Effector memory CD8-positive, alpha-beta T cell (primary cell): ENCODE results near the gene FBXL7.

Experiments
- ATAC-seq: fragments of 150-1000 bp; cut with Tn5 transposase; replicated peaks from 2 replicates; pipeline ENCODE4 v1.10.0; 2021; ENCODE audit warnings: mild to moderate bottlenecking, moderate library complexity
- DNase-seq, 3 experiments: peaks; one replicate each; pipeline ENCODE4 v3.0.0; 2021
- H3K27ac Mint-ChIP-seq, 2 donors: one replicate each; pipeline ENCODE4 v1.8.0; 2022; ENCODE audit warnings: mild to moderate bottlenecking in 2 of 2, mixed read lengths in 2 of 2, moderate library complexity in 2 of 2
- H3K27me3 Mint-ChIP-seq, 2 donors: one replicate each; pipeline ENCODE4 v1.8.0; 2022; ENCODE audit warnings: mixed read lengths in 2 of 2
- H3K36me3 Mint-ChIP-seq: one replicate; pipeline ENCODE4 v1.8.0; 2022; ENCODE audit warnings: mild to moderate bottlenecking, moderate library complexity, mixed read lengths; ENCODE audit not compliant: insufficient read depth
- H3K4me1 Mint-ChIP-seq, 2 donors: one replicate each; pipeline ENCODE4 v1.8.0; 2022; ENCODE audit warnings: low read depth in 2 of 2, mixed read lengths in 2 of 2
- H3K4me3 Mint-ChIP-seq, 2 donors: one replicate each; pipeline ENCODE4 v1.8.0; 2022; ENCODE audit warnings: mild to moderate bottlenecking in 2 of 2, mixed read lengths in 2 of 2, moderate library complexity in 2 of 2
- H3K9me3 Mint-ChIP-seq, 2 donors: one replicate each; pipeline ENCODE4 v1.8.0; 2022; ENCODE audit warnings: mixed read lengths in 2 of 2

The FBXL7 gene

GRCh38 chr5:15513911-15514310, 13.9 kb downstream of the FBXL7 start:
- Mint-ChIP-seq H3K4me1 (no peaks in the 10 kb centered on the region), H3K4me3 (no peak overlapping the region), H3K36me3 (no peaks in the 10 kb centered on the region), H3K9me3 (peaks cover 8 to 16% of the 10 kb centered on the region in 2 donors), H3K27ac (no peak overlapping the region), H3K27me3 (no peaks in the 10 kb centered on the region)
- ATAC-seq: no peak
- DNase-seq: no peak

DNA sequence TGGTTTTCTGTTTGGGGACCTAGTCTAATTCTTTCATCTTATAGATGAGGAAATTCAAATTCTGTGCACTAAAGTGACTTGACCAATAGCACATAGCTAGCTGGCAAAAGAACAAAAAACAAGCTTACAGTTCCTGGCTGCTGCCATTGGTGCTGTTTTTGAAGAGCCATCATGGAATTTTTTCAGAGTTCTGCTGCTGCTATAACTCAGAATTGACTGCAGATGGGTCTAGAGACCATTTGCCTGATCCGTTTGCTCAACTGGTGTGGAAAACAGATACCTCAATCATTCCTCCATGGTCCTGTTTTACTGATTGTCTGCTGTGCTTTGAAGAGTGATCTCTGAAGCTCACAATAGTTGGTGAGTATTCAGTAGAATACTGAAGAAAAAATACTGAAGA, 15.2 kb downstream of the FBXL7 start:
- H3K27me3 Mint-ChIP-seq: no peaks in the 10 kb centered on the region
- no peak for ATAC-seq

GRCh38 chr5:15516486-15516885, 16.5 kb downstream of the FBXL7 start:
- Mint-ChIP-seq H3K27me3 (no peaks in the 10 kb centered on the region), H3K27ac (no peak overlapping the region), H3K4me3 (no peak overlapping the region), H3K4me1 (no peaks in the 10 kb centered on the region), H3K36me3 (no peaks in the 10 kb centered on the region), H3K9me3 (peaks cover 12 to 23% of the 10 kb centered on the region in 2 donors)
- DNase-seq (no peak), ATAC-seq (no peak)

More for the DNA sequence above, 15.2 kb downstream of the FBXL7 start:
- Mint-ChIP-seq H3K9me3 (peaks cover 10 to 23% of the 10 kb centered on the region in 2 donors), H3K4me1 (no peaks in the 10 kb centered on the region), H3K36me3 (no peaks in the 10 kb centered on the region), H3K27ac (no peak overlapping the region), H3K4me3 (no peak overlapping the region)
- DNase-seq: no peak

DNA sequence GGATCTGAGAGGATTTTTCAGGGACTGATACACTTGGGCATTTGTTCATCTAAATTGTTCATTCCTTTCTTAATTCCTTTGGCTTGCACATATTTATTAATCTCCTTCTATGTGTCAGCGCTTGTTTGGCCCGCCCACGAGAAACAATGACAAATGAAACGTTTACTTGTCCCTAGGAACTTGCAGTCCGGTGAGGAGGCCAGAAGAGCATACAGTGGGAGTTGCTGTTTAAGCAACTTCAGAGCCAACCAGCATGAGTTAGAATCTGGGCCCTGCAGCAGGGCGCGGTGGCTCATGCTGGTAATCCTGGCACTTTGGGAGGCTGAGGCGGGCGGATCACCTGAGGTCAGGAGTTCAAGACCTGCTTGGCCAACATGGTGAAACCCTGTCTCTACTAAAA, 18.8 kb downstream of the FBXL7 start:
- no peak overlapping the region for H3K27ac Mint-ChIP-seq

DNA sequence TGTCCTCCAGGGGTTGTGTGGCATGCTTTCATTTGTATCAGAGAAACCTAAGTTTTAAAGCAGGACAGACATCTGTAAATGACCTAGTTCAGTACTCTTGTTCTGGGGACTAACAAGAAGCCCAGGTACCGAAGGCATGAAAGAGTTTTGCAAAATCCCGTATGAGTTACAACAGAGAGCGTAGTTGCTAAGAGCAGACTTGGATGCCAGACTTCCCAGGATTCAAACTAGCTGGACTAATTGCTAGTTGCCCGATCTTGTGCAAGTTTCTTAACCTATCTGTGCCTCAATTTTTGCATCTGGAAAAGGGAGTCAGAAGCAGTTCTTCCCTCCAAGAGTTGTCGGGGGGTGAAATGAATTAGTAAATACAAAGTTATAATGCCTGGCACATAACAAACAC, 20.9 kb downstream of the FBXL7 start:
- Mint-ChIP-seq H3K27me3 (no peaks in the 10 kb centered on the region), H3K4me1 (no peaks in the 10 kb centered on the region), H3K9me3 (peaks cover 16 to 25% of the 10 kb centered on the region in 2 donors), H3K27ac (no peak overlapping the region), H3K36me3 (no peaks in the 10 kb centered on the region), H3K4me3 (no peak overlapping the region)
- ATAC-seq (no peak), DNase-seq (no peak)

More for the DNA sequence above, 18.8 kb downstream of the FBXL7 start:
- no peaks in the 10 kb centered on the region for H3K27me3 Mint-ChIP-seq
- DNase-seq (no peak), ATAC-seq (no peak)
- no peaks in the 10 kb centered on the region for H3K4me1 Mint-ChIP-seq
- H3K9me3 Mint-ChIP-seq: peaks cover 15 to 27% of the 10 kb centered on the region in 2 donors
- H3K36me3 Mint-ChIP-seq: no peaks in the 10 kb centered on the region
- no peak overlapping the region for H3K4me3 Mint-ChIP-seq

DNA sequence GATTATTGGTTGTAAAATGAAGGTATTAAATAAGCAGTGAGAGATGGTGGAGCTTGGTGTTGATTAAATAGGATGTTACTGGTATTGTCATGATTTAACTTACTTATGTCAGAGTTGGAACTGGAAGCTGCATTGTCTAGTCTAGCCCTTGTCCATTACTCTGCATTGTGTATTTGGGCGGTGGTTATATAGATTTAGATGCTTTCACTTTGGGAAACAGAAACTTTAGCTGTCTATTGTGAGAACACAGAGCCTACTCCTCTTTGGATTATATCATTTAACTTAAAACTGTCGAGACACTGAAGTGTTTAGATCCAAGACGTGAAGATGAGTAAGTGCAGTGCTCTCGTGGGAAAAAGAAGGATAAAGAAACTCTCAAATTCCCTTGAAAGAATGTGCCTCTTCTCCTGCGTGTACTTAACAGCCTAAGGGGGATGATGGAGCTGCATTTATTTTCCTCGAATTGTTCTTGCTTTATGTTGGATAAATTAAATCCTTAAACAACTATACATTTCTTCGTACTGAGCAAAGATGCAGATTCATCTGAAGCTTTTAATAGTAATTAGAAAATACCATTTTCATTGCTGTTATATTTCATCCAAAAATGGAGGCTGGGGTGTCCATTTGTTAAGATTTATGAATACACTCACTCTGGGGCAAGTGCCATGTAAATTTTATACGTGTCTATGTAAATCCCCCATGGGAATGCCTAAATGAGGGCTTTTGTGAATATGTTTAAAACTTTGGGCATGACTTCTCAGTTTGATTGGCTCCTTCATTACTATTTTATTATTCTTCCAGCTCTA, 21.6 kb downstream of the FBXL7 start:
- H3K27me3 Mint-ChIP-seq: no peaks in the 10 kb centered on the region
- DNase-seq (no peak), ATAC-seq (no peak)
- H3K27ac Mint-ChIP-seq: no peak overlapping the region
- no peaks in the 10 kb centered on the region for H3K36me3 Mint-ChIP-seq
- no peaks in the 10 kb centered on the region for H3K4me1 Mint-ChIP-seq
- H3K9me3 Mint-ChIP-seq: peaks cover 17 to 19% of the 10 kb centered on the region in 2 donors
- H3K4me3 Mint-ChIP-seq: no peak overlapping the region

GRCh38 chr5:15522187-15522520, 22.2 kb downstream of the FBXL7 start:
- DNase-seq: no peak
- H3K27ac Mint-ChIP-seq: no peak overlapping the region

DNA sequence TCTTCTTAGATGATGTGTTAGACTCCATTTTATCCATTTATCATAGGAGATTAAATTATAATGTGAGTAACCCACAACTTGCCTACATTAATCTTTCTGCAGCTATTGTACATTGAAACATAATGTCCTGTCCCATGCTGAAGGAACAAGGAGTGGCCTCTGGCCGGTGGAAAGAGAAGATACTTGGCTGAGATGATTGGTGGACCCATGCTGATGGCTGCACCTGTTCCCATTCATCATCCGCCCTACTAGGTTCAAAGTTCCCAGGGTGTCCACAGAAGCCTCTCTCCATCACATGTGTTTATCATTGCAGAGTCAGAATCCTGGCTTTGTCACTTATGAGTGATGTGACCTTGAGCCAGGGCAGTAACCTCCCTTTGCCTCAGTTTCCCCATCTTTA, 24.7 kb downstream of the FBXL7 start:
- H3K9me3 Mint-ChIP-seq: peaks cover 13 to 16% of the 10 kb centered on the region in 2 donors
- no peaks in the 10 kb centered on the region for H3K36me3 Mint-ChIP-seq
- no peaks in the 10 kb centered on the region for H3K4me1 Mint-ChIP-seq
- no peak overlapping the region for H3K4me3 Mint-ChIP-seq
- DNase-seq (no peak), ATAC-seq (no peak)
- no peaks in the 10 kb centered on the region for H3K27me3 Mint-ChIP-seq
- no peak overlapping the region for H3K27ac Mint-ChIP-seq

More at GRCh38 chr5:15522187-15522520, 22.2 kb downstream of the FBXL7 start:
- H3K27me3 Mint-ChIP-seq: no peaks in the 10 kb centered on the region
- peaks cover 16 to 17% of the 10 kb centered on the region in 2 donors for H3K9me3 Mint-ChIP-seq
- ATAC-seq: no peak
- H3K4me1 Mint-ChIP-seq: no peaks in the 10 kb centered on the region
- no peak overlapping the region for H3K4me3 Mint-ChIP-seq
- H3K36me3 Mint-ChIP-seq: no peaks in the 10 kb centered on the region

DNA sequence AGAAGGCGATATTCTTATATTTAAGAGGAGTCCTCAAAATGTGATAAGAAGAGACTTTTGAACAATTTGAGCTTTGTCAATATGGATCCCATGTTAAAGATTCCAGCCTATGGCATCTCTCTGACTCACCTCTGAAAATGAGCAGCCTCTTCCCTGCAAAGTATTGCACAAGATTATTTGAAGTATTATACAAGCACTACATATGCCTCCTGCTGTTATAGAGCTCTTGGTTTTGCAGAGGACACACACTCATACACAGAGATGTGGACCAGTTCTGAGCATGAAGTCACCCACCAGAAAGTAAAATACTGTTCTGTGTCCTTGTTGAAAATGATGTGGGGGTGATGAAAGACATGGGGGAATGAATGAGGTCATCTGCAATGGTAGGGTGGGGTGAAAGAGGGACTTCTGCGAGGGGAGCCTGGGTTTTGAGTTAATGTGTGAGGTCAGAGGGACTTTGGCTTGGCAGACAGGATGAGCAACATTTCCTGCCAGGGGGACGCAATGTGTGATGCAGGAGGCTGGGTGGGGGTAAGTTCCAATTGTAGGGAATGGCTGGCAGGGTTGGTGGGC, 25.8 kb downstream of the FBXL7 start:
- Mint-ChIP-seq H3K36me3 (no peaks in the 10 kb centered on the region), H3K4me3 (no peak overlapping the region), H3K27me3 (no peaks in the 10 kb centered on the region), H3K4me1 (no peaks in the 10 kb centered on the region), H3K9me3 (peaks cover 12 to 13% of the 10 kb centered on the region in 2 donors), H3K27ac (no peak overlapping the region)
- ATAC-seq (no peak), DNase-seq (no peak)

DNA sequence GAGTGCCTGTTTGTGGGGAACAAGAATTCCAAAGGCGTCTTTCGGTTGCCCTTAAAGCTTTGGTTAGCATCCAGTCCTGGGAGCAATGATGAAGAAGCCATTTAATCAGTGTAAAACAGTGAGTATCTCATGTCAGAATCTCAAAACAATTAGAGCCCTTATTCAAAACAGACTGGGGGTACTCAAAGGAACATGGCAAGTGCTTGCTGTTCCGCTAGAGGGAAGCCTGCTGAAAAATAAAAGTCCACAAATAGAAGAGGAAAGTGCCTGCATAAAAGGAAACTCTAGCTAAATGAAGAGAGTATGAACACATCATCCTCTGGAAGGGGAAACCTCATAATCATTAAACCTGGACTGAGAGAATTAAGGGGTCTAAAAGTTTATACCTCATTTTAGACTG, 26.4 kb downstream of the FBXL7 start:
- Mint-ChIP-seq H3K36me3 (no peaks in the 10 kb centered on the region), H3K27me3 (no peaks in the 10 kb centered on the region), H3K27ac (no peak overlapping the region), H3K9me3 (peaks cover 12 to 13% of the 10 kb centered on the region in 2 donors), H3K4me3 (no peak overlapping the region), H3K4me1 (no peaks in the 10 kb centered on the region)
- DNase-seq: no peak
- no peak for ATAC-seq

- Mint-ChIP-seq H3K4me1 (no peaks in the 10 kb centered on the region), H3K4me3 (no peak overlapping the region), H3K27me3 (no peaks in the 10 kb centered on the region), H3K27ac (no peak overlapping the region), H3K36me3 (no peaks in the 10 kb centered on the region), H3K9me3 (peaks cover 11 to 15% of the 10 kb centered on the region in 2 donors)
- ATAC-seq (no peak), DNase-seq (no peak)
Measured at GRCh38 chr5:15528476-15528875, 28.5 kb downstream of the FBXL7 start.

- ATAC-seq (no peak), DNase-seq (no peak)
- Mint-ChIP-seq H3K9me3 (peaks cover 9 to 15% of the 10 kb centered on the region in 2 donors), H3K4me3 (no peak overlapping the region), H3K27me3 (no peaks in the 10 kb centered on the region), H3K36me3 (no peaks in the 10 kb centered on the region), H3K27ac (no peak overlapping the region), H3K4me1 (no peaks in the 10 kb centered on the region)
Measured at GRCh38 chr5:15529013-15529412, 29.0 kb downstream of the FBXL7 start.

DNA sequence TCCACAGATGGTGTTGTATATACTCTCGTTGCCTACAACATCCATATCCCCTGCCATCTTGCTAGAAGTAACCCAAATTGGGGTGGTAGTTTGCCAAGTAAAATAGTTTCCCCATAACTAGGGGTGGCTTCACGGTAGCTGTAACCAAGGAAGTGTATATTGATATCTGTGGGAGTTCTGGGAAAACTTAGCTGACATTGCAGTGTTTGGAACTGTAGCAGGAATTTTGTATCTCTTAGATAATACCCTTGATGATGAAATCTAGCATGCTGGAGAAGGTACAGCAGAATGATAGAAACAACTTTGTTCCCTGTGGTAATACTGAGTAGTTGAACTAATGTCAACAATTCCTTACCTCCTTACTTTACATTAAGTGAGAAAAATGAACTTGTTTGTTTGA, 29.8 kb downstream of the FBXL7 start:
- Mint-ChIP-seq H3K27me3 (no peaks in the 10 kb centered on the region), H3K36me3 (no peaks in the 10 kb centered on the region), H3K27ac (no peak overlapping the region), H3K4me3 (no peak overlapping the region), H3K9me3 (peaks cover 14 to 16% of the 10 kb centered on the region in 2 donors), H3K4me1 (no peaks in the 10 kb centered on the region)
- no peak for DNase-seq
- ATAC-seq: no peak

GRCh38 chr5:15533129-15533893, 33.3 kb downstream of the FBXL7 start:
- no peak for DNase-seq

More at GRCh38 chr5:15533129-15533893, 33.3 kb downstream of the FBXL7 start:
- no peaks in the 10 kb centered on the region for H3K4me1 Mint-ChIP-seq
- H3K36me3 Mint-ChIP-seq: no peaks in the 10 kb centered on the region
- H3K4me3 Mint-ChIP-seq: no peak overlapping the region
- H3K9me3 Mint-ChIP-seq: peaks cover 14% of the 10 kb centered on the region in 2 donors
- ATAC-seq: no peak
- H3K27ac Mint-ChIP-seq: no peak overlapping the region
- H3K27me3 Mint-ChIP-seq: no peaks in the 10 kb centered on the region
